Smooth muscle cell (in vitro differentiated cells): ENCODE data around the gene SLC25A33. TPM values are rescaled to one million over a fixed set of nuclear protein-coding genes. Genes with fewer than 3 reads are reported as not detected.

ENCODE experiments used
- DNase-seq: peaks from one replicate; lab custom pipeline; 2025; ENCODE audit not compliant: unreplicated experiment; lab: John Stamatoyannopoulos, UW
- H2AFZ ChIP-seq: fragments of 200-600 bp; sonication (generic); 2 replicates; pipeline ENCODE4 v1.6.0; 2016; ENCODE audit warnings: antibody characterized with exemption, low read depth, mild to moderate bottlenecking
- H3F3A ChIP-seq: fragments of 200-600 bp; sonication (generic); 2 replicates; pipeline ENCODE4 v1.6.0; 2017; ENCODE audit warnings: antibody characterized with exemption, low read depth
- H3K27ac ChIP-seq: fragments of 200-600 bp; sonication (generic); 2 replicates; pipeline ENCODE4 v1.5.1; 2016; ENCODE audit warnings: low read depth, mild to moderate bottlenecking
- H3K27me3 ChIP-seq: fragments of 200-600 bp; sonication (generic); 2 replicates; pipeline ENCODE4 v1.6.1; 2016; ENCODE audit warnings: low read depth, mild to moderate bottlenecking
- H3K36me3 ChIP-seq: fragments of 200-600 bp; sonication (generic); 2 replicates; pipeline ENCODE4 v1.5.1; 2016; ENCODE audit warnings: low read depth
- H3K4me1 ChIP-seq: fragments of 200-600 bp; sonication (generic); 2 replicates; pipeline ENCODE4 v1.5.1; 2016; ENCODE audit warnings: low read depth
- H3K4me2 ChIP-seq: fragments of 200-600 bp; sonication (generic); 2 replicates; pipeline ENCODE4 v1.6.0; 2016; ENCODE audit warnings: mild to moderate bottlenecking
- H3K4me3 ChIP-seq: fragments of 200-600 bp; sonication (generic); 2 replicates; pipeline ENCODE4 v1.5.1; 2016; ENCODE audit warnings: mild to moderate bottlenecking
- H3K79me2 ChIP-seq: fragments of 200-600 bp; sonication (generic); 2 replicates; pipeline ENCODE4 v1.6.0; 2016; ENCODE audit warnings: low read depth, mild to moderate bottlenecking
- H3K9ac ChIP-seq: fragments of 200-600 bp; sonication (generic); 2 replicates; pipeline ENCODE4 v1.6.0; 2016; ENCODE audit warnings: low read depth
- H3K9me3 ChIP-seq: fragments of 200-600 bp; sonication (generic); replicated peaks from 2 replicates; pipeline ENCODE4 v1.5.1; 2016; ENCODE audit warnings: low read depth
- H4K20me1 ChIP-seq: fragments of 200-600 bp; sonication (generic); 2 replicates; pipeline ENCODE4 v1.6.0; 2016; ENCODE audit warnings: low read depth
- WGBS: methylation state at CpG from one replicate; pipeline ENCODE4 v1.1.7; 2016; ENCODE audit warnings: low lambda C conversion rate; 5-methylcytosine and 5-hydroxymethylcytosine counted together
- polyA plus RNA-seq: library from polyadenylated mRNA; unstranded; fragments of >200 nt; fragmentation: Nextera tagmentation; extraction: Ambion mirVana; gene quantifications from 2 replicates; pipeline ENCODE4 v1.2.1, GENCODE V29; 2016
- total RNA-seq: library from RNA; depleted of rRNA; stranded (reverse); fragments of >200 nt; gene quantifications from 2 replicates; pipeline ENCODE4 v1.2.3, GENCODE V29; 2014
- TF ChIP-seq, protein P1 (sequence below): fragments of 200-600 bp; sonication (generic); IDR thresholded peaks from 2 replicates; pipeline ENCODE4 v1.5.1; 2017; ENCODE audit warnings: borderline replicate concordance, mild to moderate bottlenecking, antibody characterized with exemption; ENCODE audit not compliant: insufficient read depth, poor library complexity, severe bottlenecking

SLC25A33 gene
- total and polyA plus RNA-seq, 2 experiments from 2014 or later = 5.4 to 5.5 TPM

DNA sequence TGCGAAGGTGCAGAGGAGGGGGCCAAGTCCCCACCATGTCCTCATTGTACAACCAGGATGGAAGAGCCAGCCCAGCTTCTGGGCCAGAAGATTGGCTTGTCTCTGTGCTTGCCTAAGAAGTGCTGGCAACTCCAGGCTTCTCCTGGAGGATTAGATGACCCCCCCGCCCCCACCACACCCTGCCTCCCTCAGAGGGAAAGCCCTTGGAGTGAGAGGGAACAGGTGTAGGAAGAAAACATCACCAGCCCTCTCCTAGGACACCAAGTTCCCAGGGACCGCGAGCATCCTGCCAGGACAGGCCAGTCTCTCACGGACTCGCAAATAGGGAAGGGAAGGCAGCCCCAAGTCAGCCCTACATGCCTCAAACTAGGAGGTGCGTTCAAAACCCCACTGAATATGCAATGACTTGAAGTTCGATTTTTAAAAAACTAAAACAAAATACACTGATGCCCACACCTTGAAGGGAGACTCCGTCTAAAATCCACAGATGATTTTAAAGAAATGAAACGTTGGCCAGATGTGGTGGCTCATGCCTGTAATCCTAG, 20.7 kb upstream of the SLC25A33 start:
- Histone ChIP-seq H2AFZ (no peak overlapping the region), H3K4me1 (no peaks in the 10 kb centered on the region), H3F3A (no peaks in the 10 kb centered on the region), H3K79me2 (no peaks in the 10 kb centered on the region), H3K36me3 (no peaks in the 10 kb centered on the region), H3K9me3 (no peaks in the 10 kb centered on the region), H3K4me2 (no peak overlapping the region), H3K27ac (no peak overlapping the region), H3K4me3 (no peak overlapping the region), H4K20me1 (no peaks in the 10 kb centered on the region), H3K27me3 (no peaks in the 10 kb centered on the region), H3K9ac (no peak overlapping the region)
- TF ChIP-seq, protein P1, sequence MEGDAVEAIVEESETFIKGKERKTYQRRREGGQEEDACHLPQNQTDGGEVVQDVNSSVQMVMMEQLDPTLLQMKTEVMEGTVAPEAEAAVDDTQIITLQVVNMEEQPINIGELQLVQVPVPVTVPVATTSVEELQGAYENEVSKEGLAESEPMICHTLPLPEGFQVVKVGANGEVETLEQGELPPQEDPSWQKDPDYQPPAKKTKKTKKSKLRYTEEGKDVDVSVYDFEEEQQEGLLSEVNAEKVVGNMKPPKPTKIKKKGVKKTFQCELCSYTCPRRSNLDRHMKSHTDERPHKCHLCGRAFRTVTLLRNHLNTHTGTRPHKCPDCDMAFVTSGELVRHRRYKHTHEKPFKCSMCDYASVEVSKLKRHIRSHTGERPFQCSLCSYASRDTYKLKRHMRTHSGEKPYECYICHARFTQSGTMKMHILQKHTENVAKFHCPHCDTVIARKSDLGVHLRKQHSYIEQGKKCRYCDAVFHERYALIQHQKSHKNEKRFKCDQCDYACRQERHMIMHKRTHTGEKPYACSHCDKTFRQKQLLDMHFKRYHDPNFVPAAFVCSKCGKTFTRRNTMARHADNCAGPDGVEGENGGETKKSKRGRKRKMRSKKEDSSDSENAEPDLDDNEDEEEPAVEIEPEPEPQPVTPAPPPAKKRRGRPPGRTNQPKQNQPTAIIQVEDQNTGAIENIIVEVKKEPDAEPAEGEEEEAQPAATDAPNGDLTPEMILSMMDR = no peak
- 88% methylated on average over 9 of the region's 10 CpGs for WGBS
- DNase-seq = no peak

DNA sequence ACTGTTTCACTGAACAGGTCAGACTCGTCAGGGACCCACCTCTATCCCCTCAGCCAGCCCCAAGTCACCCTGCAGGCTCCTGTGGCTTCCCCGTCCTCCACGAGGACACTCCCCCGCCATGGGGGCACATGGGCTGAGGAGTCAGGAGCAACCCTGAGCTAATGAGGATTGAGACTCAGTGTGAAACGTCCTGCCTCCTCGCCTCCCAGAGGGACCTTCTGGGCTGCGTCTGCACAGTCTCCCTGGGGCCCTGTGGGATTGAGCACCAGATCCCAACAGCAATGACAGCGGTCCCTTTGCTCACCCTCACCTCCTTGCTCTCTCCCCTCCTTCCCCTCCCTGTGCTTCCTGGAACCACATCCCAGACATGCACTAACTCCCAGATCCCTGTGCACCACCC, 18.9 kb upstream of the SLC25A33 start:
- Histone ChIP-seq H3K4me2 (no peak overlapping the region), H3K4me3 (no peak overlapping the region), H3F3A (no peaks in the 10 kb centered on the region), H4K20me1 (no peaks in the 10 kb centered on the region), H3K27me3 (no peaks in the 10 kb centered on the region), H3K9me3 (no peaks in the 10 kb centered on the region), H3K79me2 (no peaks in the 10 kb centered on the region), H3K27ac (no peak overlapping the region), H2AFZ (no peak overlapping the region), H3K4me1 (no peaks in the 10 kb centered on the region), H3K36me3 (no peaks in the 10 kb centered on the region), H3K9ac (no peak overlapping the region)
- WGBS = 59% methylated on average over 8 of the region's 8 CpGs
- no peak for DNase-seq
- TF ChIP-seq, protein P1 = no peak

DNA sequence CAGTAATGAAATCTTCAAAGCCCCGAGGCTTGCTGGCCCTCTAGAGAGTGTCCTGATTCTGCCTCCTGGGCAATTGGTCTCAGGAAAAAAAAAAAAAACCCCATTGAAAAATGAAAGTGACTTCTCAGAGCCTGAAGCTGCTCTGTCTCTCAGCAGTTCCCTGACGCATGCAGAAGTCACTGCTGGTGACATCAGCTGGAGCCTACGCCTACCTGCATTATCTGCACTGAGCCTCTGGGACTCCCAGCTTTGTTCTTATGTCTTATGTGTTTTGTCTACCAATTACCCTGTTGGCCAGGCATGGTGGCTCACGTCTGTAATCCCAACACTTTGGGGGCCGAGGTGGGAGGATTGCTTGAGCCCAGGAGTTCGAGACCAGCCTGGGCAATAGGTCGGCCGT, 10.1 kb upstream of the SLC25A33 start:
- no peaks in the 10 kb centered on the region for H3K79me2 ChIP-seq
- DNase-seq = no peak

DNA sequence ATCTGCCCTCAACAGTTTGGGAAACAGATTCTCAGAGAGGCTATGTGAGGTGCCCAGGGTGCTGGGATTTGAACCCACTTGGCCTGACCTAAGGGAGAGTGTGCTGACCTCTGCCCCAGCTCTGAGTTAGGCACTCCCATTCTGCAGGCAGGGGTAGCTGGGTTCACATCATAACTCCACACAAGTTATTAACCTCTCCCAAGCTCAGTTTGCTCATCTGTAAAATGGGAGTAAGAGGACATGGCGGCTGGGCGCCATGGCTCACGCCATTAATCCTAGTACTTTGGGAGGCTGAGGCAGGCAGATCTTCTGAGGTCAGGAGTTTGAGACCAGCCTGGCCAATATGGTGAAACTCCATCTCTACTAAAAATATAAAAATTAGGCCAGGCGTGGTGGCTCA, 8.9 kb upstream of the SLC25A33 start:
- H3K27me3 ChIP-seq = no peaks in the 10 kb centered on the region
- H3K79me2 ChIP-seq = no peaks in the 10 kb centered on the region
- H3K27ac ChIP-seq = no peak overlapping the region
- no peaks in the 10 kb centered on the region for H3K36me3 ChIP-seq
- H3K9ac ChIP-seq = no peak overlapping the region
- WGBS = 100% methylated on average over 4 of the region's 4 CpGs
- H3K9me3 ChIP-seq = no peaks in the 10 kb centered on the region
- no peaks in the 10 kb centered on the region for H3F3A ChIP-seq
- TF ChIP-seq, protein P1 = no peak
- no peak overlapping the region for H2AFZ ChIP-seq
- H3K4me2 ChIP-seq = no peak overlapping the region
- peaks cover 12% of the 10 kb centered on the region for H3K4me1 ChIP-seq
- H4K20me1 ChIP-seq = no peaks in the 10 kb centered on the region
- no peak overlapping the region for H3K4me3 ChIP-seq
- no peak for DNase-seq

More for the DNA sequence above, 10.1 kb upstream of the SLC25A33 start:
- H3K9me3 ChIP-seq = no peaks in the 10 kb centered on the region
- H2AFZ ChIP-seq = no peak overlapping the region
- no peak overlapping the region for H3K27ac ChIP-seq
- no peak overlapping the region for H3K4me2 ChIP-seq
- H3K36me3 ChIP-seq = no peaks in the 10 kb centered on the region
- H3F3A ChIP-seq = no peaks in the 10 kb centered on the region
- no peaks in the 10 kb centered on the region for H3K27me3 ChIP-seq
- no peak overlapping the region for H3K4me3 ChIP-seq
- TF ChIP-seq, protein P1 = no peak
- no peak overlapping the region for H3K9ac ChIP-seq
- H4K20me1 ChIP-seq = no peaks in the 10 kb centered on the region
- H3K4me1 ChIP-seq = peaks cover 12% of the 10 kb centered on the region
- 64% methylated on average over 8 of the region's 8 CpGs for WGBS
